SIG-M5 (cell line): ENCODE measurements around the gene ANK2.
A peak's percentile ranks its signal among the peaks of the same experiment; 100 is the strongest.

Experiments
- DNase-seq: peaks from one replicate; lab custom pipeline; 2025; lab: John Stamatoyannopoulos, UW

Gene ANK2

DNA sequence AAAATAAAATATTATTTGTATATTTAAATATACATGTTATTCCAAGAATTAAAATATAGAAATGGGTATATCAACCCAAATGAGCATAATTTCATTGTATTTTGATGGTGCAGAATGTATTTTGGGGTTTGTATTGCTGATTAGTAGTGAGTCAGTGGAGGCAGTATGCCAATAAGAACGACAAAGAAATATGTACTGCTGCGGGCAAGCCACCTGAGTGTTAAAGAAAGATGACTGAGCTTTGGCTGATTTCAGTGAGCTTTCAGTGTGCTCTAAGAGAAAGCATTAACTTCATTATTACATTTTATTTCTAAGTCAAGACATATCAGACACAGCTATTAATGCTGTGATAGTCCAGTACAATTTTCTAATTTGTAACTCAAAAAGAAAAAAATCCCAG is 297.8 kb downstream of the ANK2 start:
- no peak for DNase-seq

DNA sequence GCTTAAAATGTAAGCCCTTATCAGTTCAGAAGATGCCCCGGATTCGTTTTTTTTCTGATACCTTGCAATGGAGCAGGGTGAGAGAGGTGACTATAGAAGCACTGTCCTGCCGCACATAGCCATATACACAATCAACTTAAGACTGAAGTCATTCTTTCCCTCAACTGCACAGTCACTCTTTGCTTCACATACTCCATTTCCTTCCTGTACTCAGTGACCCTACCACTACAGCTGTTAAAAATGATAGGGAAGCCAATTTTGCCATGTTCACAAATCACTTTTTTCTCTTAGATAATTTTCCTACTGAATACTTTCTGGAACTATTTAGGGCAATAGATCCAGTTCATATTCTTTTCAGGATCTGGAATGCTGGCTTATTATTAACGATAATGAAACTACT is 300.0 kb downstream of the ANK2 start:
- no peak for DNase-seq

DNA sequence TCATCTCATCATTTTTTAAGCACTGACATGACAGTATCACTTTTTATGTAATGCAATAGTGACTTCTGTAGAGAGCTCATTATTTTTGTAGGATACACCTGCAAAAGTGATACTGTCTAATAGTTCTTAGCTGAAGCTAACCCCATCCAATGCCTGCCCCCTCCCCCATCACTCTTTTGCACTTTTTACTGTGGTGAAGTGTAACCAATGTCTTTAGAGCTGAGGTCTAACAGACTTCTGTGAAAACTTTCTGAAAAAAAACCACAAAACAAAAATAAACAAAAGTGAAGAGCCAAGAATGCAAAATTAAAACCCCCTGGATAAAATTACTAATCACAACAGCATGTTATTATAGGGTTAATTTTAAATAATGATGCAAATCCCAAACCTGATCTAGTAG is 301.1 kb downstream of the ANK2 start:
- DNase-seq: no peak

DNA sequence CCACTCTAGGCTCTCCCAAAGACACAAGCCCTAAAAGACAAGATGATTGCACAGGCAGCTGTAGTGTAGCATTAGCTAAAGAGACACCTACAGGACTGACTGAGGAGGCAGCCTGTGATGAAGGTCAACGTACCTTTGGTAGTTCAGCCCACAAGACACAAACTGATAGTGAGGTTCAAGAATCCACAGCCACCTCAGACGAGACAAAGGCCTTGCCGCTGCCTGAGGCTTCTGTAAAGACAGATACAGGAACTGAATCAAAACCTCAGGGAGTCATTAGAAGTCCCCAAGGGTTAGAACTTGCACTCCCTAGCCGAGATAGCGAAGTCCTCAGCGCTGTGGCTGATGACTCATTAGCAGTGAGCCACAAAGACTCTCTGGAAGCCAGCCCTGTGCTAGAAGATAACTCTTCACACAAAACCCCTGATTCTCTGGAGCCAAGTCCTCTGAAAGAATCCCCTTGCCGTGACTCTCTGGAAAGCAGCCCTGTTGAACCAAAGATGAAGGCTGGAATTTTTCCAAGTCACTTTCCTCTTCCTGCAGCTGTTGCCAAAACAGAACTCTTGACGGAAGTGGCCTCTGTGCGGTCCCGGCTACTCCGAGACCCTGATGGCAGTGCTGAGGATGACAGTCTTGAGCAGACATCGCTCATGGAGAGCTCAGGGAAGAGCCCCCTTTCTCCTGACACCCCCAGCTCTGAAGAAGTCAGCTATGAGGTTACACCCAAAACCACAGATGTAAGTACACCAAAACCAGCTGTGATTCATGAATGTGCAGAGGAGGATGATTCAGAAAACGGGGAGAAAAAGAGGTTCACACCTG is 306.3 kb downstream of the ANK2 start:
- DNase-seq: peak; percentile 74

DNA sequence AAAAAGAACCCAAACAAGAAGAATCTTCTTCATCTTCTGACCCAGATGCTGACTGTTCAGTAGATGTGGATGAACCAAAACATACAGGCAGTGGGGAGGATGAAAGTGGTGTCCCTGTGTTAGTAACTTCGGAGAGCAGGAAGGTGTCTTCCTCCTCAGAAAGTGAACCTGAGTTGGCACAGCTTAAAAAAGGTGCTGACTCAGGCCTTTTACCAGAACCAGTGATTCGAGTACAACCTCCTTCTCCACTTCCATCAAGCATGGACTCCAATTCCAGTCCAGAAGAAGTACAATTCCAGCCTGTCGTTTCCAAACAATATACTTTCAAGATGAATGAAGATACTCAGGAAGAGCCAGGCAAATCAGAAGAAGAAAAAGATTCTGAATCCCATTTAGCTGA is 307.0 kb downstream of the ANK2 start:
- DNase-seq: no peak

DNA sequence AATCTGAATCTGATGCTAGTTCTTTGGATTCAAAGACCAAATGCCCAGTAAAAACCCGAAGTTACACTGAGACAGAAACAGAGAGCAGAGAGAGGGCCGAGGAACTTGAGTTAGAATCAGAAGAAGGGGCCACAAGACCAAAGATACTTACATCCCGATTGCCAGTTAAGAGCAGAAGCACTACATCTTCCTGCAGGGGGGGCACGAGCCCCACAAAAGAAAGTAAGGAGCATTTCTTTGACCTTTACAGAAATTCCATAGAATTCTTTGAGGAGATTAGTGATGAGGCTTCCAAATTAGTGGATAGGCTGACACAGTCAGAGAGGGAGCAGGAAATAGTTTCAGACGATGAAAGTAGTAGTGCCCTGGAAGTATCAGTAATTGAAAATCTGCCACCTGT is 309.3 kb downstream of the ANK2 start:
- no peak for DNase-seq

DNA sequence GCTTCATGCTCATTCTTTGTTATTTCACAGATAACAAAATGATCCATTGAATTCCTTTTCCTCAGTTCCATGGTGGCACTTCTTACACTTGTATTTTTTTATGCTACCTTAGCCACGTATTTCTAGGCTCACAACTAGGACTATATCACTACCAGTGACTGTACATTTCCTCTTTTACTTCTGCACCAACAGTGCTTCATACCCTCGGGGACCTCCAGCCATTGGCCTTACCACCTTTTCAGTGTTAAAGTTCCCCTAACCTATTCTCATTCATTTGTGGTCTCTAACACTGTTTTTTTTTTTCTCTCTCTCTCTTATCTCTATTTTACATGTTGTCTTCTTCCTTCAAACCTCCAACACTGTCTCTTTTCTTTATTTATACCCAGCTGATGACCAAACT is 315.9 kb downstream of the ANK2 start:
- no peak for DNase-seq

DNA sequence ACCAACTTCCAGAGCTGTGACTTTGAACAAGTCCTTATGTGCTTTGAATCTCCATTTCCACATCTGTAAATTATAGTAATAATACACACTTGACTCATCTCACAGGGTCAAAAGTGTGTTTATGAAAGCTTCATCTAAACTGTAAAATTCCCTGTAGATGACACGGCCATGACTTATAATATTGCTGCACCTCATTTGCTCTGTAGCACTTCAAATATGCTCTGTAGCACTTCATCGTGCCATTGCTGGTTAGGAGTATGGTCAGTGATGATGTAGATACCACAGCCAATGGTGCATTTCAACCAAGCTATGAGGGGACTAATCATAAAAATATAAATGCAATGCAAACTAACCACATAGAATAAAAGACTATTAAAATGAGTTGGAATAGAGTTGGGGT is 318.6 kb downstream of the ANK2 start:
- no peak for DNase-seq

DNA sequence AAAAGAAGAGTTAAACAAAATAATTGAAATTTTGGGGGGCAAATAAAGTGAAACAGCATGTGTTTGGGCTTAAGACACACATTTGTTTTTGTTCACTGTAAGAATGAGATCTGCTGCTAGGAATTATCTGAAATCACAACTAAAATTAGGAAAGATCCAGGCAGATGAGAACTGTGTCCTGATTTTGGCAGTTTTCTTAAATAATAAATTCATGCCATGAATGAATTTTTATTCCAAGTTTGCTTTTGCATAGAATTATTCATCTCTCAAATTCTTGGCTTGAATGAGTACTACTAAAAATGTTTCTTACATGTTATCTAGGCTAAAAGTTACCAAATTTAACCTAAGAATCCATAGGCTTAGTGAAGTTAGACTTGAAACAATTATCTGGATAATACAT is 321.7 kb downstream of the ANK2 start:
- DNase-seq: no peak

DNA sequence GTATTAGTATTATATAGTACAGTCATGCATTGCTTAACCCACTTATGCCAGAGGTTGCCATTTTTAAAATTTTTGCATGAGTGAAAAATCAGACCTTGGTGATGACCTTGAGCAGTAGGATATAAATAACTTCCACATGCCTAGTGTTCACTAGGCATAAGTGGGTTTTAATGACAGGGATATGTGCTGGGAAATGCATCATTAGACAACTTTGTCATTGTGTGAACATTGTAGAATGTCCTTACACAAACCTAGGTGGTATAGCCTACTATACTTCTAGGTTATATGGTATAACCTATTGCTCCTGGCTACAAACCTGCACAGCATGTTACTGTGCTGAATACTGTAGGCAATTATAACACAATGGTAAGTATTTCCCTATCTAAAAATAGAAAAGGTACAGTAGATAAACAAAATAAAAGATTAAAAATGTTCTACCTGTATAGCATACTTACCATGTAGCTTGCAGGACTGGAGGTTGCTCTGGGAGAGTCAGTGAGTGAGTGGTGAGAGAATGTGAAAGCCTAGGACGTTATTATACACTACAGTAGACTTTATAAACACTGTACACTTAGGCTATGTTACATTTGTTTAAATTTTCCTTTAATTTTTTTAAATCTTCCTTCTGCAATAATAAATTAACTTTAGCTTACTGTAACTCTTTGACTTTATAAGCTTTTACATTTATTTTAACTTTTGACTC is 326.7 kb downstream of the ANK2 start:
- no peak for DNase-seq

DNA sequence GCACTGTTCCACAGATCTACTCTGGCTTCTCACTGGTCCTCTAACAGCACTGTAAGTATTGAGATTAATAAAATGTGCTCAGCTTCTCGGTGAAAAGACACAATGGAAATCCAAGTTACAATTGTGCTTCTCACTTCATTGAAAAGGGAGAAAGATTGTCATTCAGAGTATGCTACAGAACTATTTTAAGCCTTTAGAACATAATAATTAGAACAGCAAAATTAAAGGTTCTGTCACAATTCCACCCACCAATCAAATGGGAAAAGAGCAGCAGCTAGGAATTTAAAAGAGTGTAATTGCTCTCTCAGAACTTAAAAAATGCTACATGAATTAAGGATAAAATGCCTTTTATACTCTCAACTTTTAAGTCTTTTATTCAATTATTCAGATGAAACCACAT is 329.4 kb downstream of the ANK2 start:
- DNase-seq: no peak

DNA sequence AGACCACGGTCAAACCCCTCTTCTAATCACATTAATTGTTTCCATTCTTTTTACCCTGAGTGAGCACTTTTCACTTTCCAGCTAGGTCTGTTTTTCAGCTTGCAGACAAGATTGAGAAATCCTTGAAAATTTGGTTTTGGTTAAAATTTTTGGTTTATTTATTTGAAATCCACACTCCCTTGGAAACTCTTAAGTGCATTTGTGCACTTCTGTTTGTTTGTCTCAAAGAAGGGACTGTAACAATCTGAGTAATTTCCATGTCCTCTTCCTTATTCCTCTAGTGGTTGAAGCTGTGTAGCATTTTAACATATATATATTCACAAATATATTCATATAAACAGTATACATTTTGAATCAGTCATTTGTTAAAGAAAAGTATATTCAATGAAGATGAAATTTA is 333.3 kb downstream of the ANK2 start:
- DNase-seq: no peak

DNA sequence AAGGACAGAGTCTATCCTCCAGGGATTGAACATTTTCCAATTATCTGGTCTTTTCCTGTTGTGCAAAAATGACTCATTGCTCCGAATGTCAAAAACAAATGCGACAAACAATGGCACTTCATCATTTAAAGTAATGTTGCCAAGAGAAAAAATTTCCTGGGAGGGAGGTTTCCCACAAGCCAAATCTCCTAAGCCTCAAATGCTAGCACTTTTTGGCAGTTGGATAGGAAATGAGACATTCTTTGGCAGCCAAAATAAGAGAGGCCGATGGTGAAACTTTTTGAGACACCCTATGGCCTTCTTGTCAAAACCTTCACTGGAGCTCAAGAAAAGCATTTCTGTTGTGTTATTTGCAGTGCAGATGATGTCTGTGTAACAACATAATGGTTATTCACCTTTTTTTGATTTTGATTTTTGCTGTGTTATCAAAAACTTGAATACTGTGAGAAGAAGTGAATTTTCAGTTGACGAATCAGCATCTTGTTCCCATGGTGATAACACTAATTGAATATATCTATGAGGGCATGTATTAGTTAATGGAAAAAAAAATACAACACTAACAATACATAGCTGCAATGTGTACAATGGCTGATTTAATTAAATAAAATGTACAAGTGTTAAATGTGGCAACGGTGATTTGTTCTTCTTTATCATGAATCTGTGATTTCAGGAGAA is 333.8 kb downstream of the ANK2 start:
- no peak for DNase-seq

DNA sequence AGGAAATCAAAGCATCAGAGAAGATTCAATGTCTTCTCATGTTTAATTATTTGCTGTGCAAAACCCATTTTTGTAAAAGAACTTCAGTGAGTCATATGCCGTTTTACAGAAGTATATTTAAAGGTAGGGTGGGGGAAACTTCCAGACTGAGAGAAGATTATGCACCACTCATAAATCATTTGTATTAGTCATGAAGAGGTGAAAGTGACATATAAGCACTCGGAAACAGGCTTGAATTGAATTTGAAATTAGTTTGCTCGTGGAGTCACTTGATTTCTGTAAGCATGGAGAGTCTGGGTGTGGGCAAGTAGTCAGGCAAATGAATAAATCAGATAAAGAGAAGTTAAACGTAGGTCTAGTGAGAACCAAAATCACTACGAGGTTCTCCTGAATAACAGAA is 335.1 kb downstream of the ANK2 start:
- no peak for DNase-seq

DNA sequence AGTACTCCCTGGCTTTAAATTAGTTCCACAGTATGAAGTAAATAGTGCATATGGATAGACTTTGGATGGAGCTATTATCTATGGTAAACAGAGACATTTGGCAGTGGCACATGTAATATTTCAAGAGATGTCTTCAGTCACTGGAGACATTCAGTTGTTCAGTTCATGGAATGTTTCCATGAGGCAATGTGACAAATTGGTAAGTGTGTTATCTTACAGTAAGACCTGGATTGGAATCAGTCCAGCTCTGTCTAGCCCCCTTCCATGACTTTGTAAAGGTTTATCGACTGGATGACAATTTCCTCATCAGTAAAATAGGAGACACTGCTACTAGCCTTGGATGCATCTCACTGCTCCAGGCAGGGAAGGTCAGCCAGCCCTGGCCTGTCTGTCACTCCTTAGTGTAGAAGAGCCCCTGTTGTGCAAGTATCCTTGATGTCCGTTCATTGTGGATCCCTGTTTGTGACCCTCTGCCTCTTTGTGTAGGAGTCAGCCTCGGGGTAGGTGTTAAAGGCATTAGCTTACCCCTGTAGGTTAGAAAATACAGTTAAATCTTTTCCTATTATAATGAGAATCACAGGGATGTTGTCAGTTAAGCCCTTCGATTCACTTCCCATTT is 335.9 kb downstream of the ANK2 start:
- no peak for DNase-seq

DNA sequence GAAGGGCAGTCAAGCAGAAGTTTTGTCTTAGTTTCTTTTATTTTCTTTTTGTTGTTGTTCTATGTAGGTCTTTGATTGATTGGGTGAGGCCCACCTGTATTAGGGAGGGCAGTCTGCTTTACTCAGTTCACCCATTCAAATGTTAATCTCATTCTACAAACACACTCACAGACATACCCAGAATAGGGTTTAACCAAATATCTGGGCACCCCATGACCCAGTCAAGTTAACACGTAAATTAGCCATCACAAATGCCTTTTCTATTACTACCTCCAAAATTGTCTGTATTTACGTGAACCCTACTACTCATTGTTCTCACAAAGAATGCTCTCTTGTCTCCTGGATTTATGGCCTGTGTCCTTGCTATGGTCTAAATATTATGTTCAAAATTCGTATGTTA is 339.7 kb downstream of the ANK2 start:
- no peak for DNase-seq

DNA sequence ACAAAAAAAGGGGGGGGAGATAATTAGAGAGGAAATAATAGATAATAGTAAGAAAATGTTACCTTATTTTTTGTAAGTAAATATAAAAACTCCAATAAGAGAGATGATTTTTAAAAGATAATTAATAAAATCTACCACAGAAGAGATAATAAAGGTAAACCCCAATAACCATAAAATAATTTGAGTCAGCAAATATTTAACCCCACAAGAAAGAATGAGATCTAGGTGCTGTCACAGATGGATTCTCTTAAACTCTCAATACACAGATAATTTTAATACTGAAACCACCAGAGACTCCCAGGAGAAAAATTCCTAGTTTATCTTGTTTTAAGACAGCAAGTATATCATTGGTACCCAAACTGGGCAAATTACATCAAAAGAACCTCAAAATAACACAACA is 341.4 kb downstream of the ANK2 start:
- DNase-seq: no peak

DNA sequence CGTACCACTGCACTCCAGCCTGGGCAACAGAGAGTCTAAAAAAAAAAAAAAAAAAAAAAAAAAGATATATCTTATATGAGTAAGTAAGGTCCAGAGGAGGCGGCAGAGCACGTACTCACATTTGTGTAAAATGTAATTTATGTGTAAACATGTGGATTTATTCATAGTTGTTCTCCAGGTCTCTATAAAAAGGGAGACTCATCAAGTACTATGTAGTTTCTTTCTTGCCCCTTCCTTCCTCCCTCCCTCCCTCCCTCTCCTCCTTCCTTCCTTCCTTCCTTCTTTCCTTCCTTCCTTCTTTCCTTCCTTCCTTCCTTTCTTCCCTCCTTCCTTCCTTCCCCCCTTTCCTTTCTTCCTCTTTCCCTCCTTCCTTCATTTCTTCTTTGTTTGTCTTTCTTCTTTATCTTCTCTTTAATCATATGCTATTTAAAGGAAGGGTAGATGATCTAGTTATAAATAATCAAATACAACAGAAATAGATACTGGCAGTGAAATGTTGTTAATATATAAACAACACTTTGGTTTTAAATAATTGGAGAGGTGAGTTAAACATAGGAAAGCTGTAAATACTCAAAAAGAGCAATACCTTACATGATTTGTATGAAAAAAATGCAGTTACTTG is 344.8 kb downstream of the ANK2 start:
- no peak for DNase-seq

DNA sequence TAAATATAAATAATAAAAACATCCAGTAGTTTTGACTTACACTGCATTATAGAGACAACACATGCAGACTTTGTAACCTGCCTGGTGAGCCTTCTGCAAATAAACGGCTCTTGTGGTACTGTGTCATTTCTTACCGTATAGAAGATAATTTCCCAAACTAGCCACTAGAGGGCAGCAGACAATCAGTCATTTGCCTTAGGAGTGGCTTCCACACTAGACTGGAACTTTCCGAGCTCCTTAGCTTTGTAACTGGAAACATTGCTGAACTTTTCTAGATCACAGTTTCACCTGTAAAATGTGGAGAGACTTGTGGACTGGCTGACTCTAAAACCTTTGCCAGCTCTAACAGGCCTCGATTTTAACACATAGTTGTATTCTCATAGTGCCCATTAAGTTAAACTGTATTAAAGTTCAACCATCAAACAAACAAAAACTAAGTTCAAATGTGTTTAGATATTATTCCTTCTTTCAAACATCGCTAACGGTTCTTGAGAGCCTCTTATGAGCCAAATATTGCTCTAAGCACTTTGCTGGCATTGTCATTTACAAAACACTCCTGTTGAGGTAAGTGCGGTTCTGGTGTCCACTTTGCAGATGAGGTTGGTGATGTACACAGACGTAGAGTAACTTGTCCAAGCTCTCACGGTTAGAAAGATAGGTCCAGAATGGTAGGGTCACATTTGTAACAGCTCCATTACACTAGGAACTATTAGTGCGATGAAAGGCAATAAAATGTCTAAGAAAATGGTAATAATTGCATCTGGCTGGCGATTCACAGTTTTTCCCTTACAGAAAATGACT is 345.5 kb downstream of the ANK2 start:
- no peak for DNase-seq

DNA sequence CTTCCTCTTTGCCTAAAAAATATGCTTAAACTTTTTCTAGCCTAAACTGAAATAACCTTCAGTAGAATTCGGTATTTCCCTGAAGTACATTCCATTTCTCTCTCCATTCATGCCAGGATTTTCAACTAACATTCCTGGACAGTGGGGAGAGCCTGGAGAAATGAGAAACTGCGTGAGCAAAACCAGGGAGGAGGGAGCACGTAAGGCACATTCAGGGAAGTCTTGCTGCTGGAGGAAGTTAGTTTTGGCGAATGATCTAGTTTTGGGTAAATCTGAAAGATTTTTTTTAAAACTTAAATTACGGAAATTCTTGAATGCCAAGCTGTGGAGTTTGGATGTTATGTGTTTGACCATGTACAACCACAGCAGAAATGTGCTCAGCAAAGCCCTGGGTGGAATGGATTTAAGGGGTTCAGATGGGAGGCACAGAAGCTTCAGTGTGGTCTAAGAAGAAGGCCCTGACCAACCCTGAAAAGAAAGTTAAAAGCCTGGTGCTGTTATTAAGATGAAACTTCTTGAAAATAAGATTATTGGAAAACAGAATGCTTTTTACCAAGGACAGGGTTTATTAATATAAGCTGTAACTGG is 347.8 kb downstream of the ANK2 start:
- no peak for DNase-seq
